Measurements from ENCODE around the gene ARVCF.
A peak's percentile ranks its signal among the peaks of the same experiment; 100 is the strongest.

ARVCF gene

DNA sequence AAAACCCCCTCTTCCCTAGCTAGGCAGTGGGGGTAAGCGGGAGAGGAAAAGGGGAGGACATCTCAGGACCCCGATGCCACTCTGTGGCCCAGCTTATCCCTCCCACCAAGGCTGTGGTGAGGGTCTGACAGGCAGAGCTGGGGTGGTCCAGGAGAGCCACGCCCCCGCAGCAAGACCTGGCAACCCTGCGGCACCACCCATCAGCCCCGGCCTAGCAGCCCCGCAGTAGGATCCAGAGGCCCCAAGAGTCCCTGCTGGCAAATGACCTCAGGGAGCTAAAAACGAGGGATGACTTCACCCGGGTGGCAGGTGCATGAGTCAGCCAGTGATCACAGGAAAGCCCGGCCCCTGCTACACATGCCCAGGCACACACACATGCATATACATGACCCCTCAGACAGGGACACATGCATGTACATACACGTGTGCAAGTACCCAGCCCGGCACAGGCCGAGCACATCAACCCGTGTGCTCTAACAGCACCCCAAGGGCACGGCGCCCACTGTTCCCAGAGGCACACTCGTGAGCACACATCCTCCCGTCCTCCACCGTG, 32.3 kb downstream of the ARVCF start:
- peaks cover 22% of the 10 kb centered on the region for H3K4me1 ChIP-seq (ENCODE audit: insufficient read depth, low read length)
- no peak overlapping the region for H3K27ac ChIP-seq (ENCODE audit: low read depth, low read length)
- H3K36me3 ChIP-seq (ENCODE audit: insufficient read depth, low read length), result no peaks in the 10 kb centered on the region
- H3K9ac ChIP-seq (ENCODE audit: low read length), result no peak overlapping the region
- H3K9me3 ChIP-seq (ENCODE audit: low read length), result no peaks in the 10 kb centered on the region
- H3K4me3 ChIP-seq (ENCODE audit: low read depth in 1 of 2, low read length in 2 of 2), result peak overlapping the region in 1 of 2 donors; percentile 16
- H3K27me3 ChIP-seq (ENCODE audit: control insufficient read depth in 1 of 2, insufficient read depth in 2 of 2, low read length in 2 of 2), result no peaks in the 10 kb centered on the region

DNA sequence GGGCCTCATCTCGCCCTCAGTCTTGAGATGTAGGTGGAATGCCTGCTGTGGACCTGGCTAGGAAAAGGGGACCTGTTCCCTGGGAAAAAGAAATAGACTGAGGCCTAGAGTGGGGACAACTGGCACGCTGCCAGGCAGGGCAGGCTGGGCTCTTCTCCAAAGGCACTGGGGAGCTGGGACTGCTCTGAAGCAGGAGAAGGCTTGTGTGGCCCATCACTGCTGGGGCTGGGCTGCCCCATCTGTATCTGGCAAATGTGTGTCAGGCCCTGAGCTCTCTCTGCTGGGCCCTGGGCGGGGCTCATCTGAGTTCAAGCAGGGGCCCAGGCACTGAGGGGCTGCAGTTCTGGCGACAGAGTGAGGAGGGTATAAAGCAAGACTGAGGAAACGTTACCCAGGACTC, 32.9 kb downstream of the ARVCF start:
- Histone ChIP-seq H3K27ac (ENCODE audit: low read depth, low read length) (no peak overlapping the region), H3K27me3 (ENCODE audit: control insufficient read depth in 1 of 2, insufficient read depth in 2 of 2, low read length in 2 of 2) (no peaks in the 10 kb centered on the region), H3K4me1 (ENCODE audit: insufficient read depth, low read length) (peaks cover 22% of the 10 kb centered on the region), H3K9ac (ENCODE audit: low read length) (no peak overlapping the region), H3K36me3 (ENCODE audit: insufficient read depth, low read length) (no peaks in the 10 kb centered on the region), H3K9me3 (ENCODE audit: low read length) (no peaks in the 10 kb centered on the region), H3K4me3 (ENCODE audit: low read depth in 1 of 2, low read length in 2 of 2) (no peak overlapping the region)

DNA sequence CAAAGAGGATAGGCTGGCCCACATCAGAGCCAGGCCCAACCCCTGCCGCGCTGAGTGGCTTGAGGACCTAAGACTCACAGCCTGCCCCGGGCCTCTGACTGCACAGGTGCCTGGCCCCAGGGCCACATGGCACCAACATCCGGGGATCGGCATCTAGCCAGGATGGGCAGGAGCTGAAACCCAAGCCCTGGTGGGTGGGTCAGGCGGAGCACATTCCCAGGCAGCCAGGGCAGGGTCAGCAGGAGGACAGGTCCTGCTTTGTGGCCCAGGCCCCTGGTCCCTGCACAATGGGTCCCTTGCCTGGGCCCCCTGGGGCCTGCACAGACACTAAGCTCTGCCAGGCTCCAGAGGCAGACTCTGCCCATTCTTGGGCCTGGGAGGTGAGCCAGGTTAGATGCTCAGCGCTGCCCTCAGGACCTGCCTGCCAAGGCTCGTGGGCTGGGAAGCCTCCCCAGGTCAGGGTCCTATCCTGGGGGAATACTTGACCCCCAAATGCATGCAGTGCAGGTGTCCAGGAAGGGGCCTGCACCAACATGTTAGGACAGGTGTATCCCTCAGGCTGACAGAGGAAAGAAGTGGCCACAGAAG, 33.5 kb downstream of the ARVCF start:
- no peak overlapping the region for H3K27ac ChIP-seq (ENCODE audit: low read depth, low read length)

DNA sequence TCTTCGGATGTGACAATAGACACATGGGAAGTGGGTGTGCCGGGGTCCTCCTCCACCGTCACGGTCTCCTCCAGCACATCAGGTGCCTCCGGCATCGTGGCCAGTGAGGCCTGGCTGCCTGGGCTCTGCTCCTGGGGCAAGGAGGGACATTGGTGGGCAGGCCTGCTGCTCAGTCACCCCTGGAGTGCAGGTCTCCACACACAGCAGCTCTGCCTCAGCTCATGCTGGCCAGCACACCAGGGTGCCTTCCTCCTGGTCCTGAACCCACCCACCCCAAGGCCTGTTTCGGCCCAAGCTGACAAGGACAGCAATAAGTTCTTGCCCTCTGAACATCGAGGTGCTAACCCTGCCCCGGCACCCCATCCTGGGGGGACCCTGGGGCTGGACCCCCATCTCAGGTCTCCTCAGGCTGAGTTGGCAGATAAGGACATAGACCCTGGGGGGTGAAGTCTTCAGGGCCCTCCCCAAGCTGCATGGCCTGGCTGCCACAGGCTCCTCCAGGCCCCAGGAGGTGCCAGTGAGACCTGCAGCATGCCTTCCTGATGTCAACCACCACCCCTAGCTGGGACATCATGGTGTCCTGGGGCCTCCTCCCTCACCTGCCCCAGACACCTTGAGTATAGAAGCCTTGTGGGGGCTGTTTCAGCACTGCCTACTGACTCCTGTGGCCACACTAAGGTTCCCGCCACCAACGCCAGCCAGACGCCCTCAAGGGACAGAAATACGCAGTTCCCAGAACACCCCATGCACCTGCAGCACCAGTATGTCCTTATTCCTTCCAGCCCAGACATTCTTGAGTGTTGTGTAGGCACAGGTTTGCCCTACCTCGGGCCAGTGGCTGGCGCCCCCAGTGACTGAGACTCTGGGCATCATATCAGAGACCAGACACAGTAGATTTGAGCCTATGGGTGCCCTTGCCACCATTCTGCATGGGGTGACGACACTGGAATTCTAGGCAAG, 34.4 kb downstream of the ARVCF start:
- Histone ChIP-seq H3K4me1 (ENCODE audit: insufficient read depth, low read length) (peaks cover 22% of the 10 kb centered on the region), H3K27me3 (ENCODE audit: control insufficient read depth in 1 of 2, insufficient read depth in 2 of 2, low read length in 2 of 2) (no peaks in the 10 kb centered on the region), H3K36me3 (ENCODE audit: insufficient read depth, low read length) (no peaks in the 10 kb centered on the region), H3K9ac (ENCODE audit: low read length) (no peak overlapping the region), H3K4me3 (ENCODE audit: low read depth in 1 of 2, low read length in 2 of 2) (no peak overlapping the region), H3K27ac (ENCODE audit: low read depth, low read length) (no peak overlapping the region), H3K9me3 (ENCODE audit: low read length) (no peaks in the 10 kb centered on the region)

More for the DNA sequence above, 33.5 kb downstream of the ARVCF start:
- Histone ChIP-seq H3K4me3 (ENCODE audit: low read depth in 1 of 2, low read length in 2 of 2) (no peak overlapping the region), H3K36me3 (ENCODE audit: insufficient read depth, low read length) (no peaks in the 10 kb centered on the region), H3K9me3 (ENCODE audit: low read length) (no peaks in the 10 kb centered on the region), H3K9ac (ENCODE audit: low read length) (no peak overlapping the region), H3K4me1 (ENCODE audit: insufficient read depth, low read length) (peaks cover 22% of the 10 kb centered on the region), H3K27me3 (ENCODE audit: control insufficient read depth in 1 of 2, insufficient read depth in 2 of 2, low read length in 2 of 2) (no peaks in the 10 kb centered on the region)

DNA sequence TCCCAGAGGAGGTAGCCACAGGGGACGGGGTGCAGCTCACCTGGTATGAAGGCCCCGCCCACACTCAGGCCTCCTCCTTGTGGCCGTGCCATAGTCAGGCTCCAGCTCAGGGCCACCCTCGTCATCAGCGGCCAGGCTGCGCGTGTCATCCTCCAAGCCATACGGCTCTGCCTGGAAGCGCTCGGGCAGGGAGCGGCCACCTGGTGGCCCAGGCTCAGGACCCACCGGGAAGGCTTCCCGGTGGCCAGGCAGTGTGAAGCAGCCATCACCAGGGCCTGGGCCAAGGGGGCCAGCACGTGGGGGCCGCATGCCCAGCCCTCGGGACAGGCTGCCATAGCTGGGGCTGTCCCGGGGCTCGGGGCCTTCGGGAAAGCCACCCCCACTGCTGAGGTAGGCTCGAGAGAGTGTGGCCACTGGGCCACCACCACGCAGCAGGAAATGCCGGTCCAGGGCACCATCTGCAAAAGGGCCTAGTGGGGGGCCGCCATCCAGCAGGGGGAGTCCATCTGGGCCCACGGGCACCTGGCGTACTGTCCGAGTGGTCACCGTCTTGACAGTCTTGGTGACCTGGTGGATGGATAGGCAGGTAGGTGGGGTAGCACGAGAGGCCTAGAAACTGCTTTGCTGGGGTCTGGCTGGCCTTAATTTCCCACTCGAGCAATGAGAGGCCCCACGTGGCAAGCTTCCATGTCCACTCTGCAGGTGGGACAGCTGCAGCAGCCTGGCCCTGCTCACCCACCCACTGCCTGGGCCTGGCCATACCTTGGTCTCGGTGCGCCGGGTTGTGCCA, 35.3 kb downstream of the ARVCF start:
- Histone ChIP-seq H3K27me3 (ENCODE audit: control insufficient read depth in 1 of 2, insufficient read depth in 2 of 2, low read length in 2 of 2) (no peaks in the 10 kb centered on the region), H3K36me3 (ENCODE audit: insufficient read depth, low read length) (no peaks in the 10 kb centered on the region), H3K4me1 (ENCODE audit: insufficient read depth, low read length) (peaks cover 22% of the 10 kb centered on the region), H3K27ac (ENCODE audit: low read depth, low read length) (no peak overlapping the region), H3K4me3 (ENCODE audit: low read depth in 1 of 2, low read length in 2 of 2) (no peak overlapping the region), H3K9ac (ENCODE audit: low read length) (no peak overlapping the region), H3K9me3 (ENCODE audit: low read length) (no peaks in the 10 kb centered on the region)

DNA sequence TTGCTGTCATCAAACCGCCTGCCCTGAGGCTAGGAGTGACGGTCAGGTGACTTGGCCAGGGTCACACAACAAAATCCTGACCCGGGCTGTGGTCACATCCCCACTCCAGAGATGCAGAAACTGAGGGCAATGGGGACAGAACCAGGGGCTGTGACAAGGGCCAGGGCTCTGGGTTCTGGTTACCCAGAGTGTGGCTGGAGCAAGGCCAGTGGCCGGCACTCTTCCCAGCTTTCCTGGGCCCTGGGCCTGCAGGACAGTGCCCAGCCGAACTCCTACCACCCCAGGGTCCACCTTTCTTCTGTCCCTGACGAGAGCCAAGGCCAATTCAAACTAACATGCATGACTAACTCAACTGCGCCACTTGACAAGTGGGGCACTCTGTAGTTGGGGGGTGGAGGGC, 35.9 kb downstream of the ARVCF start:
- Histone ChIP-seq H3K27ac (ENCODE audit: low read depth, low read length) (no peak overlapping the region), H3K36me3 (ENCODE audit: insufficient read depth, low read length) (no peaks in the 10 kb centered on the region), H3K4me3 (ENCODE audit: low read depth in 1 of 2, low read length in 2 of 2) (no peak overlapping the region), H3K4me1 (ENCODE audit: insufficient read depth, low read length) (peaks cover 16% of the 10 kb centered on the region), H3K9ac (ENCODE audit: low read length) (no peak overlapping the region), H3K27me3 (ENCODE audit: control insufficient read depth in 1 of 2, insufficient read depth in 2 of 2, low read length in 2 of 2) (no peaks in the 10 kb centered on the region), H3K9me3 (ENCODE audit: low read length) (no peaks in the 10 kb centered on the region)

DNA sequence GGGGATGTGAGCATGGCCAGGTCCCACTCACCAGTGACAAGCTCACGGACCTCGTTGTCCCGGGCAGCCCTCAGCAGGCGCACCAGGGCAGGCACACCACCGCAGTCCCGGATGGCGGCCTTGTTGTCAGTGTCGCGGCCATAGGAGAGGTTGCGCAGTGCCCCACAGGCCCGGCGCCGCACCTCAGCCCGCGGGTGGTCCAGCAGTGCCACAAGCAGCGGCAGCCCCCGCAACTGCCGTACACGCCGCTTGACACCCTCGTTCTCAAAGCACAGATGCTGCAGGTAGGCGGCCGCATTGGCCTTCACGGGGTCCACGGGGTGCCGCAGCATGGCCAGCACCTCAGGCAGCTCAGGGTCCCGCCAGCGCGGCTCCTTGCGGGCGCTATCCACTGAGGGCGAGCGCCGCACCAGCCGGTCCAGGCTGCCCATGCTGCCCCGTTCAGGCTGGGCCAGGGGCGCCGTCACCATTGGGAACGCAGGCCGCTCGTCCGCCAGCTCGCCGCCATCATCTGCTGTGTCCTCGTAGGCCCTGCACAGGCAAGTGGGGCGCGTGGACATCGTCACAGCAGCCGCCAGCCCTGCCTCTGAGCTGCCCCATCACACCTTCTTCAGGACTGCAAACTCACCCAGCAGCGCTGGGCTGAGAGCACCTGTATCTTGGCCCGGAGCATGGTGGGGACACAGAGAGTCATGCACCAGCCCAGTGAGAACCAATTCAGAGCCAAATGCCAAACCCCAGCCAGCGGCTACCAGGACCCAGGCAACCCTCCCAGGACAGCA, 36.7 kb downstream of the ARVCF start:
- H3K36me3 ChIP-seq (ENCODE audit: insufficient read depth, low read length), result no peaks in the 10 kb centered on the region
- H3K4me3 ChIP-seq (ENCODE audit: low read depth in 1 of 2, low read length in 2 of 2), result no peak overlapping the region
- no peak overlapping the region for H3K9ac ChIP-seq (ENCODE audit: low read length)
- no peaks in the 10 kb centered on the region for H3K9me3 ChIP-seq (ENCODE audit: low read length)
- peaks cover 18% of the 10 kb centered on the region for H3K4me1 ChIP-seq (ENCODE audit: insufficient read depth, low read length)
- no peaks in the 10 kb centered on the region for H3K27me3 ChIP-seq (ENCODE audit: control insufficient read depth in 1 of 2, insufficient read depth in 2 of 2, low read length in 2 of 2)
- H3K27ac ChIP-seq (ENCODE audit: low read depth, low read length), result no peak overlapping the region

DNA sequence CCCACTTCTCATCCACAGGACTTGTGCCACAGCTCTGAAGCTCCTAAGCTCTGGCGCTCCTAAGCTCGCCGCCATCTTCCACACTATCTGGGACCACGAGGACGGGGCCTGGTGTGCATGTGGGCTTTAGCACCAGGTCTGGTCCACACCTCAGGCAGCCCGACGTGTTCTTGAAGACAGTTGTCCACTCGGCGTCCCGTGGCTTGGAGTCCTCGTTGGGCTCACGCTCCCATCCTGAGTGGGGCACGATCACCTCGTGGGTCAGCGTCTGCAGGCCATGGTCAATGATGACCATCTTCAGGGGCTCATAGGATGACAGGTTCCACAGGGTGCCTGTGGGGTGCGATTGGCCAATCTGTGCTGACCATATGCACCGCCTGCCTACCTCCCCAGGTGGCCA, 37.9 kb downstream of the ARVCF start:
- H3K27ac ChIP-seq (ENCODE audit: low read depth, low read length), result no peak overlapping the region
- H3K36me3 ChIP-seq (ENCODE audit: insufficient read depth, low read length), result no peaks in the 10 kb centered on the region
- no peaks in the 10 kb centered on the region for H3K27me3 ChIP-seq (ENCODE audit: control insufficient read depth in 1 of 2, insufficient read depth in 2 of 2, low read length in 2 of 2)

DNA sequence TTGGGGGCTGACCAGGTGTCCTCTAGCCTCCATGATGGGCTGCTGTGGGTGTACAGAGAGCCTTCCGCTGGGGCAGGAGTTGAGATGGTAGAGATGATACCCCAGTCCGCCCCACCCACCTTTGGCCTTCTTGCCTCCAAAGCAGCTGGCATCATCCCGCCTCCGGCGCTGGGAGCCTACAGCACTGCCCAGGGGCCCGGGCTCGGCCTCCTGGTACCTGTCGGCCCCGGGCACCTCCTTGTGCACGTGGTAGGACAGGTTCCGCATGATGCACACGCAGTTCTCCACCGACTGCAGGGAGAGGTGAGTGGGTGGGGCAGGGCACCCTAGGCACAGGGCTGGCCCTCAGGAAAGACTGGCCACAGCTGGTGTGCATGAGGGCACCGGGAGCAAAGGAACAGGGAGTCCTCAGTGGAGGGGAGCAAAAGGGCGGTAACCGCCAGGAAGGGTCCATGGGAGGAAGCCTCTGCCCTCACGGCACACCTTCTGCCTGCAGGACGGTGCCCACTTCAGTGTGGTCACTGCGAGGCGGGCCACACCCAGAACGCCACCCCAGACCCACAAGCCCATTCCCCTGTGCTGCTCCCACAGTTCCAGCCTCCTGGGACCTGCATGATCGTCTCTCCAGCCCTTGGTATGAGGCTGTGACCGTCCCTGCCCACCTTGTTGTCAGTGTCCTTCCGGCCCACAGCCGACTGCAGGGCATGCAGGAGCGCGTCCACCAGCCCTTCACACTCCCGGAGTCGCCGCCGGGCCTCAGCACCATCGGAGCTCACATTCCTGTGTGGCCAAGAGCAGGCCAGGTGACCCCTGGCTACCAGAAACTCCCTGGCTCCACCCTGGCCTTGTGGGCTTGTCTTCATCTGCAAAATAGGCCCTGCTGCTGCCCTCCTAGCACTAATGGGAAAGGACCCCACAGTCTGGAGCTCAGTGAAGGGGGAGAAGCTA, 39.1 kb downstream of the ARVCF start:
- Histone ChIP-seq H3K9me3 (ENCODE audit: low read length) (no peaks in the 10 kb centered on the region), H3K36me3 (ENCODE audit: insufficient read depth, low read length) (peaks cover 7% of the 10 kb centered on the region)

More for the DNA sequence above, 37.9 kb downstream of the ARVCF start:
- H3K9ac ChIP-seq (ENCODE audit: low read length), result no peak overlapping the region
- H3K4me1 ChIP-seq (ENCODE audit: insufficient read depth, low read length), result peaks cover 13% of the 10 kb centered on the region
- no peak overlapping the region for H3K4me3 ChIP-seq (ENCODE audit: low read depth in 1 of 2, low read length in 2 of 2)
- no peaks in the 10 kb centered on the region for H3K9me3 ChIP-seq (ENCODE audit: low read length)

DNA sequence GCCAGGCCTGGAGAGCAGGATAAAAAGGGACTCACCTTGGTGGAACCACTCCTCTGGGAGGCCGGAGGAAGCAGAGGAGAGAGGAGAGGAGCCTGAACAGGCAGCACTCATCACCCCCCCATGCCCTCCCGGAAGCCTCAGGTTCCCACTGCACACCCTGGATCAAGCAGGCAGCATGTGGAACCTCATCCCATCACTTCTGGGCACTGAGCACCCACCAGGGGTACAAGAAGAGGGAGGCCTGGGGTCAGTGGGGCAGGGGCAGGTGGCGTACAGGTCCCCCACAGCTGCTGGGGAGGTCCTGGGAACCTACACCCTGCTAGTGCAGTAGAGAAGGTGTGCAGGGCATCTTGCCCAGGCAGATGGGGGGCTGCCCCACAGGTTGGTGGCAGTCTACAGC, 40.0 kb downstream of the ARVCF start:
- peaks cover 16% of the 10 kb centered on the region for H3K36me3 ChIP-seq (ENCODE audit: insufficient read depth, low read length)

More for the DNA sequence above, 39.1 kb downstream of the ARVCF start:
- H3K27me3 ChIP-seq (ENCODE audit: control insufficient read depth in 1 of 2, insufficient read depth in 2 of 2, low read length in 2 of 2), result no peaks in the 10 kb centered on the region
- H3K4me1 ChIP-seq (ENCODE audit: insufficient read depth, low read length), result peaks cover 9% of the 10 kb centered on the region
- no peak overlapping the region for H3K4me3 ChIP-seq (ENCODE audit: low read depth in 1 of 2, low read length in 2 of 2)
- H3K9ac ChIP-seq (ENCODE audit: low read length), result no peak overlapping the region
- H3K27ac ChIP-seq (ENCODE audit: low read depth, low read length), result no peak overlapping the region

More for the DNA sequence above, 40.0 kb downstream of the ARVCF start:
- Histone ChIP-seq H3K4me1 (ENCODE audit: insufficient read depth, low read length) (peaks cover 9% of the 10 kb centered on the region), H3K27ac (ENCODE audit: low read depth, low read length) (no peak overlapping the region), H3K9ac (ENCODE audit: low read length) (no peak overlapping the region), H3K27me3 (ENCODE audit: control insufficient read depth in 1 of 2, insufficient read depth in 2 of 2, low read length in 2 of 2) (no peaks in the 10 kb centered on the region), H3K9me3 (ENCODE audit: low read length) (no peaks in the 10 kb centered on the region), H3K4me3 (ENCODE audit: low read depth in 1 of 2, low read length in 2 of 2) (no peak overlapping the region)
